ENCODE measurements around the gene CDH23. TPM values are rescaled to one million over a fixed set of nuclear protein-coding genes. Genes with fewer than 3 reads are reported as not detected.

The CDH23 gene
- total RNA-seq, 4 donors from 2014 or later, result 7.1 to 56.2 (median 25.4) TPM

- Histone ChIP-seq H3K27me3 (no peaks in the 10 kb centered on the region), H3K27ac (no peak overlapping the region), H3K36me3 (no peaks in the 10 kb centered on the region), H3K4me1 (no peaks in the 10 kb centered on the region), H3K4me3 (no peak overlapping the region), H3K9me3 (no peaks in the 10 kb centered on the region)
- TF ChIP-seq CTCF (IDR thresholded peaks at IDR 0.05) (no peak), POLR2A (IDR thresholded peaks at IDR 0.05) (no peak)
- DNase-seq, result no peak
- intact Hi-C loops (cut with DNase I; ENCODE audit: low total_unique reads), result no loop called here
Observed at GRCh38 chr10:71440506-71441035, 43.9 kb downstream of the CDH23 start.

- intact Hi-C loops (cut with DNase I; ENCODE audit: low total_unique reads), result no loop called here
- TF ChIP-seq CTCF (IDR thresholded peaks at IDR 0.05), result no peak
- TF ChIP-seq POLR2A (IDR thresholded peaks at IDR 0.05), result no peak
- H3K27ac ChIP-seq, result no peak overlapping the region
Observed at GRCh38 chr10:71442000-71442399, 45.3 kb downstream of the CDH23 start.

DNA sequence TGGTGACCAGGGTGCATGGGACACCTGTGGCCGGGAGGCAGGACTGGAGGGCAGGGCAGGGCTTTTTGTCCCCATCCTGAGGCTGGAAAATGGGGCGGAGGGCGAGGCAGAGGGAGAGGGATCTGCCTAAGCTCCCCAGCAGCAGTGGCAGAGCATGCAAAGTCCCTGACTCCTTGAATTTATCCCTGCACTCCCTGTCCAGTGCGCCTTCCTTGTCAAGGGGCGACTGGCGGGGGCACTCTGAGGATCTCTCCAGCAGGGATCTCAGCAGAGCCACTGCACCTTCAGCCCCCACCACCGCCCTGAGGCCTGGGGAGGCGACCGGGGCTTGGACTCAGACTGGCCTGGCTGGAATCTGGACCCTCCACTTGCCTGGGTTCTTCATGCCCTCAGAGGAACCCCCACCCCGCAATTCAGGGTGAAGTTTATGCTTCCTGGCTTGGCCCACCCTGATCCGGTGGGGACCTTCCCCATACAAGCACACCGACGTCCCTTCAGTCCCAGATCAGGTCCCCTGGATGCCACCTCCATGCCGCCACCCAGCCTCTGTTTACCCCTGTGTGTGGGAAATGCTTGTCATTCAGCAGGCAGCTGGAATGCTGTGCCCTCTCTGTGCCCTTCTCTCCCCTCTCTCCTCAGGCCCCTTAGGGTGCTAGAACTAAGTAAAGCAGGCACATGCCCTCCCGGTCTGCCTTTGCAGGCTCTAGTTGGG is 46.3 kb downstream of the CDH23 start:
- DNase-seq, result no peak
- no peak overlapping the region for H3K4me3 ChIP-seq
- H3K4me1 ChIP-seq, result no peaks in the 10 kb centered on the region
- H3K27ac ChIP-seq, result no peak overlapping the region
- H3K9me3 ChIP-seq, result no peaks in the 10 kb centered on the region
- intact Hi-C loops (cut with DNase I; ENCODE audit: low total_unique reads), result no loop called here
- H3K27me3 ChIP-seq, result no peaks in the 10 kb centered on the region
- TF ChIP-seq CTCF (IDR thresholded peaks at IDR 0.05) (no peak), POLR2A (IDR thresholded peaks at IDR 0.05) (no peak)
- no peaks in the 10 kb centered on the region for H3K36me3 ChIP-seq

More at GRCh38 chr10:71442000-71442399, 45.3 kb downstream of the CDH23 start:
- Histone ChIP-seq H3K36me3 (no peaks in the 10 kb centered on the region), H3K4me3 (no peak overlapping the region), H3K4me1 (no peaks in the 10 kb centered on the region), H3K27me3 (no peaks in the 10 kb centered on the region), H3K9me3 (no peaks in the 10 kb centered on the region)
- DNase-seq, result no peak

DNA sequence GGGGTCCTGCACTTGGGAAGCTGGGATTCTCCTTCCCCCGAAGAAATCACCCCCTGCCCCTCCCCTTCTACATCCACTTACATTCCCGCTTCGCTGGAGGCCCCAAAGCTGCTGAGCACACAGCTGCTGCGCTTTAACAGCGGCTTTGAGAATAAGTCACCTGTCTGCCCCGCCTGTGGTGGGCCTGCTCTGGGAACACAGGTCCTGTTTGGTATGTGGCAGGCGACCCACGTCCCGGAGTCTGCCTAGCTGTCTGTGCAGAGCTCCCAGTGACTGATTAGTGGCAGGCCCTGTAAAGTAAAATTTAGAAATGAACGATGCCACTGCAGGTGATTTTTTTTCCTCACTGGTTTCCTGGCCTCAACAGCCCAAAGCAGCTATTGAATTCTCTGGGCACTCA is 47.0 kb downstream of the CDH23 start:
- Histone ChIP-seq H3K36me3 (no peaks in the 10 kb centered on the region), H3K9me3 (no peaks in the 10 kb centered on the region), H3K27ac (no peak overlapping the region), H3K27me3 (no peaks in the 10 kb centered on the region), H3K4me1 (no peaks in the 10 kb centered on the region), H3K4me3 (no peak overlapping the region)
- no peak for DNase-seq
- intact Hi-C loops (cut with DNase I; ENCODE audit: low total_unique reads), result no loop called here
- TF ChIP-seq CTCF (IDR thresholded peaks at IDR 0.05) (no peak), POLR2A (IDR thresholded peaks at IDR 0.05) (no peak)

- no peak for DNase-seq
- Histone ChIP-seq H3K27me3 (no peaks in the 10 kb centered on the region), H3K27ac (no peak overlapping the region), H3K36me3 (no peaks in the 10 kb centered on the region), H3K9me3 (no peaks in the 10 kb centered on the region), H3K4me3 (no peak overlapping the region), H3K4me1 (no peaks in the 10 kb centered on the region)
- TF ChIP-seq POLR2A (IDR thresholded peaks at IDR 0.05), result no peak
- intact Hi-C loops (cut with DNase I; ENCODE audit: low total_unique reads), result no loop called here
Observed at GRCh38 chr10:71444284-71445054, 47.7 kb downstream of the CDH23 start.

Measured in uterus (tissue), 4 donors.